Left ventricle myocardium superior (tissue), 1 donor: ENCODE data around the gene BMP4. TPM values are rescaled to one million over a fixed set of nuclear protein-coding genes. Genes with fewer than 3 reads are reported as not detected.
A peak's percentile ranks its signal among the peaks of the same experiment; 100 is the strongest.

Experiments
- ATAC-seq: fragments of 200-7000 bp; cut with Tn5 transposase; one replicate; pipeline ENCODE4 v1.9.1; 2020; ENCODE audit warnings: mild to moderate bottlenecking, moderate library complexity
- DNase-seq: peaks from one replicate; pipeline ENCODE4 v3.0.0-alpha.2; 2020
- intact Hi-C: fragments of 100-400 bp; cut with micrococcal nuclease; formaldehyde crosslinking; loops from one replicate; pipeline ENCODE4 v1.11.0; 2022
- microRNA-seq: library from miRNA; unstranded; fragments of <30 nt; microRNA quantifications from one replicate; pipeline ENCODE4 v1.2.0, GENCODE V29; 2020; ENCODE audit warnings: borderline number of aligned reads
- total RNA-seq: library from RNA; stranded (reverse); fragmentation: NEBNext Ultra II Directional; extraction: Animal tissue kit (Norgen Biotek cat#: 25700); gene quantifications from one replicate; pipeline ENCODE4 v1.2.1, GENCODE V29; 2021
- donor health status: DM: no; HTN: yes; CAD: no; lungs with severe emphysema.

Gene BMP4
- total RNA-seq, 1 donor from 2014 or later = 7.1 TPM

- intact Hi-C loops = no loop called here
- ATAC-seq (no peak), DNase-seq (no peak)
These were observed 44.6 kb downstream of the BMP4 start for GRCh38 chr14:53912021-53912420.

- ATAC-seq = no peak
- intact Hi-C loops = no loop called here
- DNase-seq = no peak
These were observed 48.2 kb downstream of the BMP4 start for GRCh38 chr14:53908416-53908815.

GRCh38 chr14:53902307-53902706 lies 54.3 kb downstream of the BMP4 start:
- ATAC-seq (no peak), DNase-seq (no peak)
- intact Hi-C loops = no loop called here

DNA sequence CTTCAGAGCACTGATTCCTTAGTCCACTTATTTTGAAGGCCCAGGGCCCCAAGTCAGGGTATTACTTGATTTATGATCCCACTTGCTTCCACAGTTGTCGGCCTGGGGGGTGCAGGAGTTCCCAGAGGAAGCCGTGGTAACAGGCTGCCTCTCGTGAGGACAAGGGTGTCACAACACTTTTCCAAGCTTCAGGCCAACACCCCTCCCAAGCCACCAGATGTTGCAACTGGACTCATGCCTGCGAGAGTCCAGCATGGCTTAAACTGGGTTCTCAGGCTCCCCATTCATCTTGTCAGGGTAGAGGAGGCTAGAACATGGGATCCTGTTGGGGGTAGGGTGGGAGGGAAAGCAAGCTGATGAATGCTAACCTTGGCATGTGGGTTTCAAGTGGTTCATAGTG lies 56.1 kb downstream of the BMP4 start:
- ATAC-seq = peak; percentile 95
- intact Hi-C loops = no loop called here
- DNase-seq = peak; percentile 76

Small RNA genes lying within 50 kb of the gene (microRNA-seq; reads per million reads assigned to microRNA genes)
- not detected for gene MIR5580
